GM19467 (cell line): ENCODE measurements around the gene ANKRD12.

Experiments used
- ATAC-seq: cut with Tn5 transposase; IDR thresholded peaks from one replicate; pipeline ENCODE4 v1.9.1; 2021; ENCODE audit warnings: mild to moderate bottlenecking, moderate library complexity; ENCODE audit not compliant: unreplicated experiment

The ANKRD12 gene

DNA sequence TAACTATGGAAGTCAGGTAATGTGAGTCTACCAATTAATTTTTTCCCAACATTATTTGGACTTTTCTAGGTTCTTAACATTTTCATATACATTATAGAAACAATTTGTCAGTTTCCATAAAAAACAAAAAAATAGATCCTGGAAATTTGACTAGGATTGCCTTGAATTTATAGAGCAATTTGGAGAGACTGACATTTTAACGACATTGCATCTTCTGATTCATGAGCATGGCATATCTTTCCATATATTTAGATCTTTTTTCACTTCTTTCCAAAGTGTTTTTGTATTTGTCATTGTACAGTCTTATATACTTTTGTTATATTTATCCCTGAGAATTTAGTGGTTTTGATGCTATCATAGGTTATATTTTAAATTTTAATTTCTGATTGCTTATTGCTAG, 42.0 kb downstream of the ANKRD12 start:
- no peak for ATAC-seq

DNA sequence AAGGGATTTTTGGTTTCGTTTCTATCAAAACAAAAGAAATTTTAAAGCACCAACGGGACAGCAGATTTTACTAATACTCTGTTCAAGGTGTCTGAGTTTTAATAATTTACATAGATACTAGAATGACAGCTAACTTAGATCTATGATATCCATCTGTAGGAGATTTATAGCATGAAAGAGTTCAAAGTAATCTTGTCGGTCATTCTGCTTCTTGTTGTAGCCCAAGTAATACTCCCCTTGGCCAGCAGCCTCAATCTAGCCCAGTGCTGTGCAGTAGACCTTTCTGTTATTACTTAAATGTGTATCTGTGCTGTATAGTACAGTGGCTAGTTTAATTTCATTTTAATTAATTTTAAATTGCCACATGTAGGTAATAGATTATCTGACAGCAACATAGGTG, 44.7 kb downstream of the ANKRD12 start:
- no peak for ATAC-seq

DNA sequence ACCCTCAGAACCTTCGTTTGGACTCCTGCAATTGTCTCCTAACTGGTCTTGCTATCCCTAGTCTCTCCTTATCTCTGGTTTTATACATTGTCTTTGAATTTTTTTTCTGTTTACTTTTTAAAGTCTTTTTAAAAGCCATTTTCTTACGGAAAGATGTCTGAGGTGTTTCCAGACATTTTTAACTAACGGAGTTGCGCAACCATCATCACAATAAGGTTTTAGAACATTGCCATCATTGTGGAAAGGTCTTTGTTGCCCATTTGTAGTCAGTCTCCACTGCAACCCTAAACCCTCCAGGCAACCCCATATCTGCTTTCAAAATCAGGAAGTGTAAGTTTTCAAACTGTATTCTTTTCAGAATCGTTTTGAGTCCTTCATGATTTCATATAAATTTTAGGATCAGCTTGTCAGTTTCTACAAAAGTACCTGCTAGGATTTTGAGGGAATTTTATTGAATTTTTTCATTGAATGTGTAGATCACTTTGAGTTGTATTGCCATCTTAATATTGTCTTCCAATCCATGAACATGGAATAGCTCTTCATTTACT, 46.3 kb downstream of the ANKRD12 start:
- no peak for ATAC-seq

DNA sequence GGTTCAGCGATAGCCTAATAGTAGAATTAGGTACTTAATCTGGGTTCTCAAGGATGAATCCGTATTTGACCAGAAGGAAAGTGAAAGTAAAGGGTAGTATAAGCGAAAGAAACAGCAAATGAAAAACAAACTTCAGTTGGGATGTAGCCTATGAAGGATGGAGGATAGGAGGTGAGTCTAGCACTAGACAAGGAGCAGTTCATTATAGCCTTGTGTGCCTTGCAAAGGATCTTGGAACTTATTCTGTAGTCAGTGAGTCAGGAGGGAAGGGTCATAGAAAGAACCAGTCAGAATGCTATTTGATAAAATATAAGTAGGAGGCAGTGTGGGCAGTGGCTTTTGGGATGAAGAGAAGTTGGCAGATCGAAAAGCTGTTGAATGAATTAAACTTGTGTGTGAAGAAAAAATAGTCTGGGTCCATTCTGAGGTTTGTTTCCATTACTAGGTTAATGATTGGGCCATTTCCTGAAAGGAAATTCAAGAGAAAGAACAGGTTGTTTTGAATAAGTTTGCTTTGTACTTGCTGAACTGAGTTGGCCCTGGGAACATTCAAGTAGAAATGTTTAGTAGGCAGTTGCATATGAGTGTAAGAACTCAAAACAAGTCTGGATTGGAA, 48.5 kb downstream of the ANKRD12 start:
- ATAC-seq: no peak

DNA sequence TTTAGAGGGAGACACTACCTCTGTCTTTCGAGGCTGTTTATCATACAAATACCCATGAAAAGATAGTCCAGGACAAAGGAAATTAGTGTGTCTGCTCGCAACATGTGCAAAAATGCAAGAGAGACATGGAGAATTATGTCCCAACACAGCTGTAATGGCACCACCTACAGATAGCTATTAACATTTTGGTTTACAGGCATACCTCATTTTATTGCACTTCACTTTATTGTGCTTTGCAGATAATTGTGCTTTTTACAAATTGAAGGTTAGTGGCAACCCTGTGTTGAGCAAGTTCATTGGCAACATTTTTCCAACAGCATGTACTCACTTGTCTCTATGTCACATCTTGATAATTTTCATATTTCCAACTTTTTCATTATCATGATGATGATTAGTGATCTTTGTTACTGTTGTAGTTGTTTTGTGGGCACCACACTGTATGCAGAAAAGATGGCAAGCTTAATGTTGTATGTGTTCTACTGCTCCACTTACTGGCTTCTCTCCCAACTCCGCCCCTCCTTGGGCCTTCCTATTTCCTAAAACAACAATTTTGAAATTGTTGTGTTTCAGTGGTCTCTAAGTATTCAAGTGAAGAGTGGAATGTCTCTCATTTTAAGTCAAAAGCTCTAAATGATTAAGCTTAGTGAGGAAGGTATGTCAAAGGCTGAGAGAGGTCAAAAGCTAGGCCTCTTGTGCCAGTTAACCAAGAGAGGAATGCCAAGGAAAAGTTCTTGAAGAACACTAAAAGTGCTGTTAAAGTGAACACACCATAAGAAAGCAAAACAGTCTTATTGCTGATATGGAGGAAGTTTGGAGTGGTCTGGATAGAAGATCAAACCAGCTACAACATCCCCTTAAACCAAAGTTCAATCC, 52.0 kb downstream of the ANKRD12 start:
- no peak for ATAC-seq

DNA sequence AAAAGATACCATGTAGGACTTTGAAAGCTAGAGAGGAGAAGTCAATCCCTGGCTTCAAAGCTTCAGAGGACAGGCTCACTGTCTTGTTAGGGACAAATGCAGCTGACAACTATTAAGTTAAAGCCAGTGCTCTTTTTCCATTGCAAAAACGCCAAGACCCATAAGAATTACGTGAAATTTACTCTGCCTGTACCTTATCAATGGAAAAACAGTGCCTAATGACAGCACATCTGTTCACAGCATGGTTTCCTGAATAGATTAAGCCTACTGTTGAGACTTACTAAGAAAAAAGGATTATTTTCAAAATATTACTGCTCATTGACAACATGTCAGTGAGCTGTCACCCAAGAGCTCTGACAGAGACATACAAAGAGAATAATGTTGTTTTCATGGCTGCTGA, 52.9 kb downstream of the ANKRD12 start:
- ATAC-seq: no peak

DNA sequence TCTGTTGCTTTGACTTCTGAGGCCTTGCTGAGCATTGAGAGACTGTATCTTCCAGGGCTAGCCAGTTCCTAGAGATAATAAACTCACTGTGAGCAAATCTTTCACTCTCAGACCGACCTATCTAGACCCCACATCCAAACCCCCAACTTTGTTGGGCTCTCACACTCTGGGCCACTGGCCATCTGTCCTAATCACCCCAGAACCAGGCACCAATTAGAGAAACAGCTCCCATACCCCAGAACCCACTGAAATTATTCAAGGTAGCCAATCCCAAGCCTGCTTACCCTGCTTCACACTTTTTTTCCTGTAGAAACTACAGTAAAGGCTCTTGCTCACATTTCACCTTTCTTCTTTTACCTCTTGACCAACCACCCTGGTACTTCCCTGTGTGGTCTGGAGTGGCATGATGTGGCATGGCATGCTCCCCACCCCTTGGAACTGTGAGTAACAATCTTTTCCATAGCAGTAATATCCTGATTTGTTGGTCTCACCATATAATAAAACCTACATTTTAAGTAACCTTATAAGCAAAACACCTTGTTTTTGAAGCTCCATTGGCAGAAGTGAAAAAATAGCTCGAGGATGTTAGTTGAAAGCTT, 55.2 kb downstream of the ANKRD12 start:
- ATAC-seq: no peak

DNA sequence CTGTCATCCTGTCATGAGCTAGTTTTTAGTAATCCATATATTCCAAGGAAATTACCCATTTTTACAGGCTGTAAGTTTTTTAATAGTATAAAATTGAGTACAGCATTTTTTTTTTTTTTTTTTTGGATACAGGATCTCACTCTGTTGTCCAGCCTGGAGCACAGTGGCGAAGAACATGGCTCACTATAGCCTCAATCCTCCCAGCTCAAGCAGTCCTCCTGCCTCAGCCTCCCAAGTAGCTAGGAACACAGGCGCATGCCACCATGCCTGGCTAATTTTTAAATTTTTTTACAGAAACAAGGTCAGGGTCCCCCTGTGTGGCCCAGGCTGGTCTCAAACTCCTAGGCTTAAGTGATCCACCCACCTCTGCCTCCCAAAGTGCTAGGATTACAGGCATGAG, 56.5 kb downstream of the ANKRD12 start:
- ATAC-seq: no peak

DNA sequence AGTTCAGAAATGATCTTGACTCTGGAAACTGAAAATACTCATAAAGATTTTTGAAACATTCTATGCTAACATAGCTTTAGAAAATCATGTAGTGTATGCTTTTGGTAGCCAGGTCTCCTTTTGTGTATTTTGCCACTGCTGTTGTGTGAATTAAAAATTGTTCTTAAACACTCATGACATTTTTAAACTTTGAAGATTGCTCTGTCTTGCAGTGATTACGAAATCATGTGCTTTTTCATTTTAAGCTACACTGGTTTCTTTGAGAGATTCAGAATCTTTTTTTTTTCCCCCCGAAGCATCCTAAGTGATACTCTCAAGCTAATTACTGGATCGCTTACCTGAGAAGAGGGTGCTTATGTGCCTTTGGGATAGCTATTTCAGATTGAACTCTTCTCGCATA, 60.0 kb downstream of the ANKRD12 start:
- ATAC-seq: no peak

DNA sequence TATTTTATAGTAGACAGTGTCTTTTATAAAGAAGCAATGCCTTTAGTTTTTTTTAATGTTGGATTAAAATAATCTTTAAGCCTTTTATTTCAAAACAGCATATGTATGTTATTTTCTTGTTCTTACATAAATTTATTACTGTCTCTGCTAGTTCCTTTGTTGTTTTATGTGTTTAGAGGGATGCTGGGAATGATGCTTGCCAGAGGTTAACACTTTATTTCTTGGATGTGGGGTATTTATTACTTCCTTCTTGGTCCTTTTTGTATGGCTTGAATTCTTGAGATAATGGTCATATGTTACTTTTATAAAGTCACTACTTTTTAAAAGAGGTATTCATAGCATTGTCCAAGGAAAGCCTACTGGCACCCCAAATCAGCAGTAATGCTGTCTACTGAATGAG, 63.1 kb downstream of the ANKRD12 start:
- no peak for ATAC-seq

DNA sequence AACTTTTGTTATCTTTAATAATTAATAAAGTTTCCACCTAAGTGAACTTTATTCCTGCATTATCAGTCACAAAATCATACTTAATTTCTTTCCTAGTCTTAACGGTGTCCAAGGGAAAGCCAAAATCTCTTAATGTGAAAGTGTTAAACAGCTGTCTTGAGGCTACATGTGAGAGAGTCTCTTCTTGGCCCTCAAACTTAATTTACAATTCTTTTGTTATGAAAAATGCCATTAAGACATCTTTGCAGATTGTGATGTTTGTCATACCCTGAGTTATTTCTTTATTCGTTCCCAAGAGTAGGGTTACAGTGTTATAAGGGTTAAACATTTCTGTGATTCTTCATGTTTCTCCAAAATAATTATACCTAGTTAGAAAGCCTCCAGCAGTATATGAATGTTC, 64.6 kb downstream of the ANKRD12 start:
- no peak for ATAC-seq

DNA sequence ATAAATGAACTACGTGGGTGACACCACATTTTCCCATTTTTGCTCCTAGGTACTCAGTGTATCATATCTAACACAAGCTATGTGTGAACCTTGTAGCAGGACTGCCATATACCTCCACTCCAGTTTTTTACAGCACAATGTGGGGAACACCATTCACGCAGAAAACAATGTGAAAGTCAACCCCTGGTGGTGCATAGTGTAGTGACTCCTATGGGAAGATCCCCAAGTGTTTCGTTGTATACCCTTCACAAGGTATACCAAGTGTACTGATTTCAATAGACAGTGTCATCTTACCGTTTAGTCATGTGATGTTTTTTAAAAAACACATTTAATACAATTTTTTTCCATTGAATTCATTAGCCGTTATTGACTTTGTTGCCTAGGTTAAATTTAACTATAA, 68.1 kb downstream of the ANKRD12 start:
- no peak for ATAC-seq

DNA sequence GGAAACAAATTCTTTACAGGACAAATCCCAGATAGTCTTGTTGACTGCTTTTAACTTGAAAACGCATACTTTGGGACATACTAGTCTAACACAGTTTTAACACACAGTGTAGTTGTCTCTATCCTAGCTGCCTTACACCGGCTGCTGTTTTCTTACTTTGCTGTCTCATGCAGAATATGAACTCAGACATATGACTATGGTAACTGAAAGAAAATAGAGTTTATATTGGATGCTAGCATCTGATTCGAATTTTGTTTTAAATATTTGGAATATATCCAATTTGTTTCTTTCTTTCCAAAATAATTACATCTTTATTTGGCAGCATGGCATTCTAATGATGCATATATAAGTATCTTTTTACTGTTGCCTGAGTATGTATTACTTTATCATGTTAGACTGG, 69.8 kb downstream of the ANKRD12 start:
- ATAC-seq: no peak

DNA sequence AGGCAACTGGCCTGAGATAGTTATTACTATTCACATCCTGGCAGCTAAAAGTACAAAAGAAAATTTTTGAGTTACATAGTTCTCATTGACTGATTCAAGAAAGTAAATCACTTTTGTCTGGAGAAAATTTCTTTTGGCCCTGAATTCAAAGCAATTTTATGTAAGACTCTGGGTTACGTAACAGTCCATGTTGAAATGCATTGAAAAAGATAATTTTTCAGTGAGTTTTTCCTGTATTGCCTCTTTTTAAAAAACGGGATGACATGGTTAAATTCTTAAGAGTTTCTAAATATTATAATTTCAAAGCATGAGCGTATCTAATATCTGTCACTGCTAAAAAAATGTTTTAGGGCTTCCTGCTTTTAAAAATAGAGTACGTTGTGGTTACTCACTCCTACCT, 72.7 kb downstream of the ANKRD12 start:
- ATAC-seq: no peak

DNA sequence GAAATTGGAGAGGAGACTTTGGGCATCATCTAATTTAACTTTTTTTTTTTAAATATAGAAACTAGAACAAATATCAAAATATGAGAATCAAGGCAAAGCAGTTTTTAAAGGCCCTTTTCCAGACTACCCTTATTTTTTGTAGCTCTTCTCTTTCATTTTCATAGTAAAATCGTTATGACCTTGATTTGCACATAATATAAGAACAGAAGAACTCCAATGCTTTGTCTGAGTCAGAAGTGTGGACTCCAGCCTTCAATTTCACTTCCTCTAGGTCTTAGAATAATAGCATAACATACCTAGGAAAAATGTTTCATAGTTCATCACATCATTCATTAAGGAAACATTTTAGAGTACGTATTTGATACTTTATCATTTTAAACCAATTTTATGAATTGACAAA, 74.4 kb downstream of the ANKRD12 start:
- ATAC-seq: no peak

DNA sequence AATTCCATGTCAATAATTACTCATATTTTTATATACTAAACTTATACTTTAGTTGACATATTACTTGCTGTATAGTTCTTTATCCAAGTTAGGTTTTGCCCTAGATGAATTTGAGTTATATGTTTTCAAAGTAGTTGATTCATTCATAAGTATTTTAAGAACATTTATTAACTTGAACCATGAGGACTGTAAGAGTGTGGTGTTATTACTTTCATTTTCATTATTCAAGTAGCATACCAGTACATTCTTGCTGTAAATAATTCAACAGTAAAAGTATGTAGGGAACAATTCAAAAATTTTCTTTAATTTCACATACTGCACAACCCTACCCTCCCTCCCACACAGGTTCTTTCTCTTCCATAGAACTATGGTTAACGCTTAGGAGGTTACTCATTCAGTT, 75.4 kb downstream of the ANKRD12 start:
- ATAC-seq: peak; percentile 53

DNA sequence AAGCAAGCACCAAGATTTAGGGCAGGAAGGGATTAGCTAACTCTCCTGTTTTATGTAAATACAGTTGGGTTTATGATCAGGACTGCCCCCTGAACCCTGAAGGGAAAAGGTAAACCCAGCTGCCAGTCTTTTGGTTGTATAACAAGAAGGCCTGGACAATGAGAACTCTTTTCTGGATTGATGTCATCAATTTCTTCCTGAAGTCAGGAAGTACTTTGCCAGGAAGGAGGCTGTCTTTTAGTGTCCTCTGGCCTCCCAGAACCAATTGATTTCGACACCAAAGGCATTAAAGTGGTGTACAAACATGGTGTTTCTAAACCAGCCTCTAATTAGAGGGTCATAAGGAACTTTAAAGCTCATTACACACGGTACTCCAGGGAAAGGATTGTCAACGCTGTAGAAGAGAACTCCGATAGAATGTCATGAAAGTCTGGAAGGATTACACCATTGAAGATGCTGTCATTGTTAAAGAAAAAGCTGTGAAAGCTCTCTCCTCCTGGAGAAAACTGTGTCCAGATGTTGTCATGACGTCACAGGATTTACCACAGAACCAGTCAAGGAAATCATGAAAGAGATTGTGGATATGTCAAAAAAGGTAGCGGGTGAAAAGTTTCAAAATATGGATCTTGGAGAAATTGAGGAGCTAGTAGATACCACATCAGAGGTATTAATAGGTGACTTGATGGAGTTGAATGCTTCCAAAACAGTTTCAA, 78.8 kb downstream of the ANKRD12 start:
- no peak for ATAC-seq

DNA sequence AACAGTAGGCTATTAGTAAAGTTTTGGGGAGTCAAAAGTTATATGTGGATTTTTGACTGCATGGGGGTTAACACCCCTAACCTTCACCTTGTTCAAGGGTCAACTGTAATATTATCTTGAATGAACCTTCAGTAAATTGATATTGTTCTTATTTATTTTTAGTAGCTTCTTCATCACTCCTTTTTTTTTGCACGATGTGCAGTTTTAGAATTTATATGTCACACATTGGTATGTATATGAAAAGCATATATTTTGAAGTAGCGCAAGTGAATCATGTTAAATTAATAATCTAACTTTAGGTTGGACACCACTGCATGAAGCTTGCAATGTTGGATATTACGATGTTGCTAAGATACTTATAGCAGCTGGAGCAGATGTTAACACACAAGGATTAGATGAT, 79.9 kb downstream of the ANKRD12 start:
- ATAC-seq: no peak

DNA sequence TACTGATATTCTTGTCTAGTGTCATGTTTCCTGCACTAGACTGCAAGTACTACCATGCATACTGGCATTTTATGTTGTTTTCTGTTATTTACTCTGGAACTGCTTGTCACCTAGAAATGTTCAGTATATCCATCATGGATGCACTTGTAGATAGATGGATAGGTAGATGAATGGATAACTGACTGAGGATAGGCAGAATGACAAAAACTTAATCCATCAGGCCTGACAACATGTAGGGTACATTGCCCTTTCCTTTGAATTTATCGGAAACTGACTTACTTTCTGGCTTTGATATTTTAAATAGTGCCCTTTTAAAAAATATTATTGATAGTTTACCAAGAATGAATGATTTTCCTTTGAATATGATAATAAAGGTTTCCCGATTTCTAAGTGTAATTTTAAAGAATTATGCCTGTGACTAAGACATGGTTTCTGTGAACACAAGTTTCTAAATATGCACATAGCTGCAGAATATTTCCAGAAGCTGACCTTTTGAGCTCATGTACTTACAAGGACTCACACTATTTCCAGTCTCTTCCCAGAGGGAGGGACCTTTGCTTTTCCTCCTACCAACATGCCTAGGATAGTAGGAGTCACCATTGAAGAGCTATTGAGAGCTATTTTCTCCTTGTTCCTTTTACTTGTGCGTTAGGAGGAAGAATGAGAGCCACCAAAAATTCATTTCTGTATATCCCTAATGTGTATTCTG, 81.3 kb downstream of the ANKRD12 start:
- ATAC-seq: no peak

DNA sequence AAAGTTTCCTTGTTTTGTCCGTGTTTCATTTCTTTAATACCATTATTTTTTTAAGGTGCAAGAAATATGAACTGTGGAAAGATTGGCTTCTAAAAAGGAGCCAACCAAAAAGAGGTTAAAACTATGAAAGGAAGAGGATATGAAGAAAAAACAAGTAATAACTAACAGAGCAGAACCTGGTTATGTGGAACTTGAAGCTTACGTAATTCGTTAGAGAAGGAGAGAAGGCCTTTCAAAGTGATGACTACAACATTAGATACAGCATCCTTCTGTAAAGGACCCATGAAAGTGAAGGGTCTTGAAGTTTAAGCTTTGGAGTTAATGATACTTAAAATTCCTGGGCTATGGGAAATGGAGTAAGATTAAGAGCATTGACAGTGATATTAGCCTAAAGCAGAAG, 84.5 kb downstream of the ANKRD12 start:
- ATAC-seq: peak; percentile 53

DNA sequence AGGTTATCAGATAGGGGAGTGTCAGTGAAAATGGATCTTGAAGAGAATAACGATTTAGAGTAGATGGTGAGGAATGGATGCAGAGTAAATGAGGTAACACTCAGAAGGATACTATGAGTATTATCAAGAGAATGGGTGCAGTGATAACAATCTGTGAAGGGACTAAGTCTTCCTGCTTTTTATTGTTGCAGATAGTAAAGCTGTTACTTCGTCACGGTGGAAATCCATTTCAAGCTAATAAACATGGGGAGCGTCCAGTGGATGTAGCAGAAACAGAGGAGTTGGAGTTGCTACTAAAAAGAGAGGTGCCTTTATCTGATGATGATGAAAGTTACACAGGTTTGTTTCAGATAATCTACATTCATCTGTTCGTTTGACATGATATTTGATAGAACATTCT, 85.1 kb downstream of the ANKRD12 start:
- ATAC-seq: no peak
